ENCODE results near the gene FGF14.

The FGF14 gene

GRCh38 chr13:102039264-102039663 lies 362.6 kb downstream of the FGF14 start:
- Histone ChIP-seq H3K36me3 (ENCODE audit: control insufficient read depth, insufficient read depth, low read length) (no peaks in the 10 kb centered on the region), H3K27me3 (replicated peaks; ENCODE audit: control insufficient read depth, insufficient read depth, low read length) (no peaks in the 10 kb centered on the region), H3K4me3 (replicated peaks; ENCODE audit: low read depth, low read length) (no peak overlapping the region)
- TF ChIP-seq CTCF (IDR thresholded peaks at IDR 0.05; ENCODE audit: insufficient read depth, low read length, poor library complexity, severe bottlenecking) = no peak
- DNase-seq (ENCODE audit: extremely low read depth, insufficient read length) = no peak

- Histone ChIP-seq H3K36me3 (ENCODE audit: control insufficient read depth, insufficient read depth, low read length) (no peaks in the 10 kb centered on the region), H3K4me3 (replicated peaks; ENCODE audit: low read depth, low read length) (no peak overlapping the region), H3K27me3 (replicated peaks; ENCODE audit: control insufficient read depth, insufficient read depth, low read length) (no peaks in the 10 kb centered on the region)
- DNase-seq (ENCODE audit: extremely low read depth, insufficient read length) = no peak
- TF ChIP-seq CTCF (IDR thresholded peaks at IDR 0.05; ENCODE audit: insufficient read depth, low read length, poor library complexity, severe bottlenecking) = no peak
These were observed 363.1 kb downstream of the FGF14 start for GRCh38 chr13:102038787-102039186.

GRCh38 chr13:102035969-102036368 lies 365.9 kb downstream of the FGF14 start:
- H3K36me3 ChIP-seq (ENCODE audit: control insufficient read depth, insufficient read depth, low read length) = no peaks in the 10 kb centered on the region
- TF ChIP-seq CTCF (IDR thresholded peaks at IDR 0.05; ENCODE audit: insufficient read depth, low read length, poor library complexity, severe bottlenecking) = no peak
- no peaks in the 10 kb centered on the region for H3K27me3 ChIP-seq (replicated peaks; ENCODE audit: control insufficient read depth, insufficient read depth, low read length)
- DNase-seq (ENCODE audit: extremely low read depth, insufficient read length) = no peak
- H3K4me3 ChIP-seq (replicated peaks; ENCODE audit: low read depth, low read length) = no peak overlapping the region

- no peak for DNase-seq (ENCODE audit: extremely low read depth, insufficient read length)
- Histone ChIP-seq H3K4me3 (replicated peaks; ENCODE audit: low read depth, low read length) (no peak overlapping the region), H3K27me3 (replicated peaks; ENCODE audit: control insufficient read depth, insufficient read depth, low read length) (no peaks in the 10 kb centered on the region), H3K36me3 (ENCODE audit: control insufficient read depth, insufficient read depth, low read length) (no peaks in the 10 kb centered on the region)
- no peak for TF ChIP-seq CTCF (IDR thresholded peaks at IDR 0.05; ENCODE audit: insufficient read depth, low read length, poor library complexity, severe bottlenecking)
These were observed 368.0 kb downstream of the FGF14 start for GRCh38 chr13:102033857-102034331.

- H3K4me3 ChIP-seq (replicated peaks; ENCODE audit: low read depth, low read length) = no peak overlapping the region
- no peaks in the 10 kb centered on the region for H3K36me3 ChIP-seq (ENCODE audit: control insufficient read depth, insufficient read depth, low read length)
- no peak for DNase-seq (ENCODE audit: extremely low read depth, insufficient read length)
- no peak for TF ChIP-seq CTCF (IDR thresholded peaks at IDR 0.05; ENCODE audit: insufficient read depth, low read length, poor library complexity, severe bottlenecking)
- H3K27me3 ChIP-seq (replicated peaks; ENCODE audit: control insufficient read depth, insufficient read depth, low read length) = no peaks in the 10 kb centered on the region
These were observed 368.5 kb downstream of the FGF14 start for GRCh38 chr13:102033386-102033785.

GRCh38 chr13:102028868-102029267 lies 373.0 kb downstream of the FGF14 start:
- no peaks in the 10 kb centered on the region for H3K36me3 ChIP-seq (ENCODE audit: control insufficient read depth, insufficient read depth, low read length)
- H3K27me3 ChIP-seq (replicated peaks; ENCODE audit: control insufficient read depth, insufficient read depth, low read length) = no peaks in the 10 kb centered on the region
- no peak for DNase-seq (ENCODE audit: extremely low read depth, insufficient read length)
- no peak for TF ChIP-seq CTCF (IDR thresholded peaks at IDR 0.05; ENCODE audit: insufficient read depth, low read length, poor library complexity, severe bottlenecking)
- H3K4me3 ChIP-seq (replicated peaks; ENCODE audit: low read depth, low read length) = no peak overlapping the region
